Right kidney (tissue), 1 donor: ENCODE results near the gene NF2.

ENCODE experiments used
- DNase-seq: peaks from one replicate; pipeline ENCODE4 v3.0.0-alpha.2; 2016

Gene NF2

DNA sequence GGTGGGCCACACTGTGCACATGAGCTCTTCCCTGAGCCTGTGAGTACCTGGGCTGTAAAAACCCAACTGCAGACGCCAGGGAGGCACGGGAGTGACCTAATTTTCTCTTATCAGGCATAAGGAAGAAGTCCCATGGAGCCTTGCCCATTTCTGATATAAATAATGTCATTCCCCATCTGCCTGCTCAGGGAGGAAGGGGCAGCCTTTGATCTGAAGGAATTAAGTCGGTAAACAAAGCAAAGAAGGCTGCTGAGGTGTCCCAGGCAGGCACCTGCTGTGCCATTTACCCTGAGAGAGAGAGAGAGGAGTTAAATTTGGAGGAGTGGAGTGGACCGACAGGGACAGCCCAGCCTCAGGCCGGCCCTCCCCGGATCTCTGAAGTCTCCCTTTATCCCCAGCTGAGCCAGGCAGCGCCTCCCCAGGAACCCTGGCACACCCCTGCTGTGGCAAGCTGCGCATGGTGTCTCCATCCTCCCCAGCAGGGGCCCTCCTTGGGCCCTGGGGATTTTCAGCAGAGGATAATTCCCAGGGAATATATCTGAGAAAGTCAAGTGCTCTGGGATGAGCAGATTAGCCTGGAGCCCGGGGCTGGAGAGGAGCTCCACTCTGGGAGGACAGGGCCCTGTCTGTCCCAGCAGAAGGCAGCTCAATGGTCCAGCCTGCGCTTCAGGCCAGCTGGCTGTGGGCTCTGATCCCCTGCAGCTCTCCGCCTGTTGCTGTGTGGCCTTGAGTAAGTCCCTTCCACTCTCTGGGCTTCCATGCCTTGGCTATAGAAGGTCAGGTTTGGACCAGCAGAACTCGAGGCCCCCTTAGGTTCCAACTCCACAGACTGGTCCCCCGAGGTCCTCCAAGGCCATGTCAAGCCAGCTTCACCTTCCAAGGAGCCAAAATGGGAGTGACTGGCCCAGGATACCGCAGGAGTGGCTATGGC lies 98.8 kb downstream of the NF2 start:
- DNase-seq, result no peak

DNA sequence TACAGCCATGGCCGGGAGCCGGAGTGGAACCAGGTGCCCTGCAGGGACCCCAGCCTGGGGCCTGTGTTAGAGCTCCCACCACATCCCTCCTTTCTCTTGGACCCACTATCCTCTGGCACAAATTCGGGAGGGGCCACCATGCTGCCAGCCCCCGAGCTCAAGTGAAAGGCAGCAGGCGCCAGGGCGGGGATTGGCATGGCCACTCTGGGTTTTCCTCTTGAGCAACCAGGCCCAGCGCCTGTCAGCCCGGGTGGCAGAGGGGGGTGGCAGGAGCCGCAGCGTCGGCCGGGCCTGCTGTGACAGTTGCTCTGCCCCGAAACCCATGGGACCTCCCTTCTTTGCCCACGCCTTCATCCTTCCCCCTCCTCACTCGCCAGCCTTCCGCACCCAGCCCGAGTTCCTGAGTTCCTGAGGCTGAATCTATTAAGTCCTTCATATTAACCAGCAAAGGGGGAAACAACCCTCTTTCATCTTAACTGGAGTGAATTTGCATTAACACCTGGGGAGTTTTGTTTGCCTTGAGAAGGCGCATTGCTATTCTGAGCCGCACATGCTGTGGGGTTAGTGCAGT lies 99.6 kb downstream of the NF2 start:
- no peak for DNase-seq

DNA sequence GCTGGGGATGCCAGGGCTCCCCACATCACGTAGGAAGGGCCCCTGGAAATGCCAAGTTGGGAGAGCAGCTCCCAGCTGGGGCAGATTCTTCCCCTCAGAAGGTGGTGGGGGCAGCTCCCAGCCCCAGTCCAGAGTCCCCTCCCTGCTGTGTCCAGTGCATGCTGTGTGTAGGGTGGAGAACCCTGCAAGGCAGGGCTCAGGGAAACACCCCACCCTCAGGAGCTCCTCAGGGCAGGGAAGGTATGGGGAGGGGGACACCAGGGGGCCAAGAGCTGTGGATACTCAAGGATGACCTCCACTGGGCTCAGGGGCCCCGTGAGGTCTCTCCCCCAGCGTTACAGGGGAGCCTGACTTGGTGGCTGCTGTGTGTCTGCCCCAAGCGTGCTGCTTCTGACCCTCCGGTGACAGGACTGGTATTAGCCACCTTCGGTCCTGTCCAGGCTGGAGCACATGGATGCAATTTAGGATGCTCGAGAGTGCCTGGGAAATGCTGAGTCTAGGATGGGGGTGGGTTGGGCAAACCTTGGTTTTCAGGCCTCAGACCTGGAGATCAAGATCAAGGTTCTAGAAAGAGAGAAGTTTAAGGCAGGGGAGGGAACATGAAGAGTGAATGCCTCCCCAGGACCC lies 100.2 kb downstream of the NF2 start:
- DNase-seq, result no peak

DNA sequence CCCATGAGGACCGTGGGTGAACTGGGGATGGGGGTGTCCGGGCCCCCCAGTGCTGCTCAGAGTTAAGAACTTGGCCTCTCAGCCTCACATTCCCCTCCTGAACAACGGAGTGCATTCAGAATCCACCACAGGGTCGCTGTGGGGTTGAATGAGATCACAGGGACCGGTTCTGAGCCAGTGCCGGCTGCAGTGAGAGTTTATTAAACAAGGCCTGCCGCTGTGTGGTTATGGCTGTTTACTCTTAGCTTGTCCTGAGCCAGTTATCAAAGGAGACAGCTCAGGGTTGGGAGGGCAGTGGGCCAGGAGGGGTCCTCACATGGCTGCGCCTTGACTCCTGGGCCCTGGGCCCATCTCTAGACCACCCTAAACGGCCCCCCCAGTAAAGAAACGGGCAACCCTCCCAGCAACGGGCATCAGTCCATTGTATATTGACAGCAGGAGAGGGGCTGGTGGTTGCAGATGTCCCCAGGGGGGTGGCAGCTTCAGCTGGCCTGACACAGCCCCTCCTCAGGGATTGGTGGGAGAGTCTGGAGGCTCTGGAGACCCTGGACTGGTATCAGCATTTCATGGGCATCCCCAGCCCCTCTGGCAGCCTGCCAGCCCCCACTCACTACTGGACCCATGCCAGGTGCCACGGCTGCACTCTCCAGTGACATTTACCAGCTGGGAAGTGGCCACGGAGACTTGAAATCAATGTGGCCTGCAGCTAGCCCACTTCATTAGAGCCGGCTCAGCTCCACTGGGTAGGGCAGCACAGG lies 101.3 kb downstream of the NF2 start:
- peak; percentile 42 for DNase-seq

DNA sequence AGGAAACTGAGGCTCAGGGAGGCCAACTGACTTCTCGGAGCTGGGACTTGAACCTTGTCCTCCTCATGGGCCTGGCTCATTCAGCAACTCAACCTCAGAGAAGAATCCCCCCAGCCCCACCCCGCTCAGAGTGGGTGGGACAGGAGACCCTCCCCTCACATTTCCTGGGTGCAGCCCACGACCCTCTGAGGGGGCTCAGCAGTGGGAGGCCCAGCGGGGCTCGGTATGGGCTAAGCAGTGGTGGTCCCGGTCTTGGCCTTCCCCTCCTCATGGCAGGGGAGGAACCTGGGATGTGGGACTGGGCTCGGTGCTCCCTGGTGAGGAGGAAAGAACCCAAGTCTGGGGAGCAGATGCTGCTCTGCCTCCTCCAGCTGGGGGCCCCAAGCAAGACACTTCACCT lies 102.2 kb downstream of the NF2 start:
- DNase-seq, result no peak

DNA sequence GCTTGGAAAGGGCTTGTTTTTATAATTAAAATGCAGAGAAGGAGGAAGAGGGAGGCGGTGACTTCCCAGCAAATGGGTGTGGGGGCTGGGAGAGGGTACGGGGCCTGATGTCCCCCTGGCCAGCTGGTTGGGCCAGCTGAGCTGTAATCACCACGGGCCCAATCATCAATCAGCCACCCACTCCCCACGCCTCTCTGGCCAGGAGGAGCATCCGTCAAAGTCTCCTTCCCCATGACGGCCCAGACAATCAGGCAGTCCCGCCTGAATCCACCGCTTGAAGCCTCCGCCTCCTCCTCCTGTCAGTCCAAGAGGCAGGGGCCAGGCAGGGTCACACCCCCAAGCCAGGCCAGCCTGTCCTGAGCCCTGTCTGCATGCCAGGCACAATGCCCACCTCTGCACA lies 103.1 kb downstream of the NF2 start:
- no peak for DNase-seq

DNA sequence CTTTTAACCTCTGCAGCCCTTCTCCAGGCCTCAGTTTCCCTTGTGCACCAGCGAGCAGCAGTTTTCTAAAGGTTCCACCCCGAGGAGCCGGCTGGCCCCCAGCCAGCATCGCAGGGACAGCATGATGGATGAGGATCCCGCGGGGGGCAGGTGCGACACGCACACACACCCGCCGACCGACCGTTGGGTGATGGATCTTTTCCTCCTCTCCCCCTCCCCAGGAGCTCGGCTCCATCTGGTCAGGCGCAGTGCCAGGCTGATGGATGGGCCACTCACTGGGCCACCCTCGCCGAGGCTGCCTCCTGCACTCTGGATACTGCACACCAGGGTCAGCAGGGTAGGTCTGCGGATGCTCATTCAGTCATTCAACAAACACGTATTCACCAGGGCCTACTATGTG lies 103.6 kb downstream of the NF2 start:
- no peak for DNase-seq

DNA sequence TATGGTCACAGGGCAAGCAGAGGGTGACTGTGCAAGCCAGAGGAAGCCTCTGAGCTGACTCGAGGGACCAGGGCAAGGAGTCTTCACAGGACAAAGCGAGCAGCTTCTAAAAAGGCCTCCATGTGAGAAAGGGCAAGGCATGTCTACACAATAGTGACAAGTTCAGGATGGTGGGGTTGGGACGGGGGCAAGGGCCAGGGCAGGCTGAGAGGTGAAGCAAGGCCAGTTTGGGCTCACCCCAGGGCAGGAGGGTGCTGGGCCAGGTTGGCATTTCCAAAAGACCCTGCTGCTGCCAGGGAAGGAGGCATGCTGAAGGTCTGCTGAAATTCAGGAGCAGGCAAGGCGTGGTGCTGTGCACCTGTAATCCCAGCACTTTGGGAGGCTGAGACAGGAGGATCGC lies 104.0 kb downstream of the NF2 start:
- DNase-seq, result no peak

DNA sequence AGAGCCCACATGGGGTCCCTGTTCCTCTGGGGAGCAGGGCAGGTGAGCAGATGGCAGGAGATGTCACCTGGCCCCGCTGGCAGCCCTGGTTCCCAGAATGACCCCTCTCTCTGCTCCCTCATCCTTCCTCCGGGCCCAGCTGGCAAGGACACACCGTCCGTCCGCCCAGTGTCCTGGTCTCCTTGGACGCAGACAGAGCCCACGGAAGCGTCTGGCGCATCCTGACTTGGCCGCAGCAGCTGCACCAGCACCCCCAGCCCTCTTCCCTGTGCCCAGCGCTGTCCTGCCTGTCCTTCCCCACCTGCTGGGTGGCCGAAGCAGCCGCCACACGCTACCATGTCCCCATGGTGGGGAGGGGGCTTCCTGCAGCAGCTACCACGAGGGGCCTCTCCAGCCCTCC lies 106.8 kb downstream of the NF2 start:
- DNase-seq, result no peak

DNA sequence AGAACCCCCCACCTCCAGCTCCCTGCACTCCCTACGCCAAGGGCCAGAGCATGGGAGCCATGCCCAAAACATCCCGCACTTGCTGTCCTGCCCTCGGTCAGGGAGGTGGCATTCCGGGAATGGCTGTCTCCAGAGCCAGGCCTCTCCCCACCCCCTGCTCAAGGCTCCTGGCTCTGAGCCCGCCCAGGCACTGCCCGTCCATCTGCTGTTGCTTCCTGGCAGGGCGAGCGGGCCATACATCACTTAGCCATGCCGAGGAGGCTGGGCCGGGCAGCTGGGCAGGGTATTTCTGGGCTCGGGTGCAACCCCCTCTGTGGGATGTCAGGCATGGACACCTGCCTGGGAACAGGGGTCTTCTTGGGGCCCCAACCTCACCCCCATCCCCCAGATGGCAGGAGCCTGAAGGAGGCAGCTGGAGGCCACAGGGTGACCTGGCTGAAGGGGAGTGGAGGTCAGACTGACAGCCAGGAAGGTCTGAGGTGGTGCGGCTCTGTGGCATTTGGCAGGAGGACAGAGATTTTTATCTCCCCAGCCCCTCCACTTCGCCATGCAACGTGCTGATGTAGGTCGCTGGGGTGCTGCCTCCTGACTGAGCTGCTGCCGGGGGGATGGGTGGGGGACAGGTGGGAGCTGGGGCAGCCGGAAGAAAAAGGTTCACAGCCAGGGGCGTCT lies 107.6 kb downstream of the NF2 start:
- DNase-seq, result no peak

DNA sequence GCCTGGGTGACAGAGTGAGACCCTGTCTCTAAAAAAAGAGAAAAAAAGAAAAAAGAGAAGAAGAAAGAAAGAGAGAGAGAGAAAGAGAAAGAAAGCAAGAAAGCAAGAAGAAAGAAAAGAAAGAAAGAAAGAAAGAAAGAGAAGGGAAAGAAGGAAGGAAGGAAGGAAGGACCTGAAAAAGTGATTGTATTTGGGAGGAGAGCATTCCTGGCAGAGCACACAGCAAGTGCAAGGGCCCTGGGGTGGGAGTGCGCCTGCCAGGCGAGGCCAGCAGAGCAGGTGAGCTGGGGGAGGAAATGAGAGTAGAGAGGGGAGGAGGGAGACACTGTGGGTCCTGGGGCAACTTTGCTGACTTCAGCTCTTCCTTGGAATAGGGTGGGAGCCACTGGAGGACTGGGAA lies 108.7 kb downstream of the NF2 start:
- no peak for DNase-seq

DNA sequence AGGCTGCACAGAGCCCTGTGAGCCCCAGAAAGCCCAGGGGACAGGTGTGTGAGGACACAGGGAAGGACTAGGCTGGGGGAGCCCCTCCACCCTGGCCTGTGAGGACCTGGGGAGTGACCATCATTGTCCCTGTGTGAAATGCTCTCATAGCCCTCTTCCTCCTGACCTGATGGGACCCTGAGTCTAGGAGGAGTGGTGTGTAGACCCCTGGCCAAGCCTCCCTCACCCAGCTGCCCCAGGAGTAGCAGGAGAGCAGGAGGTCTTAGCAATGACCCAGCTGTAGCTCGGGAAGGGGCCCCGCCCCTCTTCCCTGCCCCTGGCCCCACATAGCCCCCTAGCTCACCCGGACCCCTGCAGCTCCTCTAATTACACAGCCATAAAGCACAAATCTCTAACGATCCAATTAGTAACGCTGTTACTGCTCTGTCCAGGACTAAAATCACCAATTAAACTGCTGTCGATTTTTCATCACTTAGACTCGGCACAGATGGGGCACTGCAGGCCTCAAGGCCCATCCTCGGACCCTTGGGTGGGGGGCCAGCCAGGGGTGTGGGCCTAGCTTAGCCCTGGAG lies 109.8 kb downstream of the NF2 start:
- no peak for DNase-seq

DNA sequence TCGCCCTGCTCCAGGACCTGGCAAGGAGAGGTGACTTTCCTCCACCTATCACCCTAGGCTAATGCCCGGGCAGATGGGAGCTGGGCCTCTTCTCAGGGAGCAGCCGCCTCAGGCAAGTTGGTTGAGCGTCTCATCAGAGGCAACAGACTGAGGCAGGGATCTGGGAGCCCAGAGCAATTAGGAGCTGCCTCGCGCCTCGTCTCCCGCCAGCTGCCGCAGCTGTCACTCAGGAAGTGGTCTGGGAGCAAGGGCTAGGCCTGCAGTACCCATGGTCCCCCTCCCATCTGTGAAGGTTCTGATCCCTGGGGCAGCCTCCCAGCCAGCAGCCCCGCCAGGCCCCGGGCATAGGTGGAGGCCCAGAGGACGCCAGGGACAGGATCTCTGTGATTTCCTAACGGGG lies 111.8 kb downstream of the NF2 start:
- DNase-seq, result no peak

DNA sequence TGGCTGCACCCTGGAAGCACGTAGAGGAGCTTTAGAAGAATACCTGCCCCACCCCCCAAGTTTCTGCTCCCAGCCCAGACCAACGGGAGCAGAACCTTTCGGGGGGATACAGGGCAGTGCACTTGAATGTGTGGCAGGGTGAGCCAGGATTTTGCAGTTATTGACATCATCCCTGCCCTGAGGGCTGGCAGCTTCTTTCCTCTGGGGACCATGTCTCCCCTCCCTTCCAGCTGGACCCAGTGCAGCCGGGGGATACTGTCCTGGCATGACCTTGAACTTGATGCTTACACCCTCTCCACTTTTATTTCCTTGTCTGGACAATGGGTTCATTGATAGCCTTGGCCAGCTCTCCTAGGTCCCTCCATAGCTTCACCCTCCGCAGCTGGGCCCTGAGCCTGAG lies 112.3 kb downstream of the NF2 start:
- no peak for DNase-seq

DNA sequence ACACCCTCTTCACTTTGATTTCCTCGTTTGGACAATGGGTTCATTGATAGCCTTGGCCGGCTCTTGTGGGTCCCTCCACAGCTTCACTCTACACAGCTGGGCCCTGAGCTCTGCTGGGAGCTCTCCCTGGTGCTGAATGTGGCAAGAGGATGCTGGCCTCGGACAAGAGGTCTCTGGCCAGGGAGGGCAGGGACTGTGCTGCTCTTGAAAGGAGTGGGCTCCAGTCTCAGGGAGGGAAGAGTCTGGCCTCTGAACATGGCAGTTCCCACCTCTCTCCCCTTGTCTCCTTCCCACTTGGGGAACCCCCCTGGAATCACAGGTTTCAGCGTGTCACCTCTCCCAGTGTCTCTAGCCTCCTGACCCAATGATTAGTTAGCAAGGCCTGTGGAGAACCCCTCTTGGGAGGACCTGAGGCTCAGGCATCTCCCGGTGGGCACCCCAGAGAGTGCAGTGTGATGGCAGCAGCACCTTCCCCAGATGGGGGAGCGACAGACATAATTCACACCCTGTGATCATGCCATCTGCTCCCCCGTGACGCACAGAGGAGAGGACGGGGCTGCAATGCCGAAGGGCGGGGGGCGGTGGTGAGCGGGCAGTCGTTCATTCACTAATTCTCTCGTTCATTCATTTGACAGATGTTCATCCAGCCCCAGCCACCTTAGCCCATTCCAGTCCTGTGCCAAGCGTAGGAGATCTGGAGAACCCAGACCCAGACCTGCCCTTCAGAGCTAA lies 113.5 kb downstream of the NF2 start:
- DNase-seq, result peak; percentile 63

DNA sequence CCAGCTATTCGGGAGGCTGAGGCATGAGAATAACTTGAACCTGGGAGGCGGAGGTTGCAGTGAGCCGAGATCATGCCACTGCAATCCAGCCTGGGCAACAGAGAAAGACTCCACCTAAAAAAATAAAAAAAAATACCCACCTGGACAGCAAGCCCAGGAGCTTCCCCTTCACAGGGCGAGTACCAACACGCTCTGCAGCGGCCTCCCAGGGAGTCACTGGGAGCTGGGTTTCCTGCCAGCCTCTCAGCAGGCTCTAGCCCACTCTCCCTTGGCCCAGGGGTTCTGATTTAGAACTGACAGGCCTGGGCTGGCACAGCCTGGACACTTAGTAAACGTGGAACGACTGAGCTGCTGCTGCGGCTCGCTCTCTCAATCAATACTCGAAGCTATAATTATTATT lies 114.4 kb downstream of the NF2 start:
- no peak for DNase-seq

DNA sequence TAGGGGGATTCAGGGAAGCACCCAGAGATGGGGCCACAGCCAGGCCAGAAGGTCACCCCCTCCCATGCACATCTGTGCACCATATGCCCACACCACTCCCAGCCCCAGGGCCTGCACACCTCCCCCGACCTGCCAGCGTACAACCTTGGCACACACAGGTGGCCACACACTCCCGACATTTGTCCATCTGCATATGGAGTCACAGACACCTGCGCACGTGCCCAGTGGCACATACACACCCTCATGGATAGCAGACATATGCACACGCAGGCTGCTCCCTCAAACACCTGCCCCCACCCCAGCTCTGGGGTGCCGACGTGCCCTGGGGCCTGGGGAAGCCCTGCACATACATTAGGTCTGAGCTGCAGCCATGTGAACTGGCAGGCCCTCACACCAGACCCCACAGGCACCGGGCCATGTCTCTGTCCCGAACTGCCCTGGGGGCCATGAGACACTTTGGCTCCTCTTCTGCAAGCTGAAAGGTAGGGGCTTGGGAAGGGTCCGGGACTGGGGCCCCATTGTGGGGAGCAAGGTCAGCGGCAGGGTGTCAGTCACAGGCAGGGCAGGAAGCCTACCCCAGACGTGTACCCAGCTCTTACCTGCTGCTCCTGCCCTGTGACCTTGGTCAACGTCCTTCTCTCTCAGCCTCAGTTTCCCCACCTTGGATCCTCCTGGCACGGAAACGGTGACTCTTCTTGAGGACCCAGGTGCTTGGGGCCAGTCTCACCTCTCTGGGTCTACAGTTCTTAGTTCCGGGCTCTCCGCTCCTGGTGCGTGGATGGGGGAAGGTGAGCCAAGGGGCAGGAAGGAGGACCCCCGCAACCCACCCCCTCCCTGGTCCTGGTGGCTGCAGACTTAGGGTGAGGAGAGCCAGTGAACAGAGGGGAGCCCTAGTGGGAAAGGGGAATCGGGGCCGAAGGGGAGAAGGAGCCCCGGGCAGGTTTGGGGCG lies 115.8 kb downstream of the NF2 start:
- no peak for DNase-seq

DNA sequence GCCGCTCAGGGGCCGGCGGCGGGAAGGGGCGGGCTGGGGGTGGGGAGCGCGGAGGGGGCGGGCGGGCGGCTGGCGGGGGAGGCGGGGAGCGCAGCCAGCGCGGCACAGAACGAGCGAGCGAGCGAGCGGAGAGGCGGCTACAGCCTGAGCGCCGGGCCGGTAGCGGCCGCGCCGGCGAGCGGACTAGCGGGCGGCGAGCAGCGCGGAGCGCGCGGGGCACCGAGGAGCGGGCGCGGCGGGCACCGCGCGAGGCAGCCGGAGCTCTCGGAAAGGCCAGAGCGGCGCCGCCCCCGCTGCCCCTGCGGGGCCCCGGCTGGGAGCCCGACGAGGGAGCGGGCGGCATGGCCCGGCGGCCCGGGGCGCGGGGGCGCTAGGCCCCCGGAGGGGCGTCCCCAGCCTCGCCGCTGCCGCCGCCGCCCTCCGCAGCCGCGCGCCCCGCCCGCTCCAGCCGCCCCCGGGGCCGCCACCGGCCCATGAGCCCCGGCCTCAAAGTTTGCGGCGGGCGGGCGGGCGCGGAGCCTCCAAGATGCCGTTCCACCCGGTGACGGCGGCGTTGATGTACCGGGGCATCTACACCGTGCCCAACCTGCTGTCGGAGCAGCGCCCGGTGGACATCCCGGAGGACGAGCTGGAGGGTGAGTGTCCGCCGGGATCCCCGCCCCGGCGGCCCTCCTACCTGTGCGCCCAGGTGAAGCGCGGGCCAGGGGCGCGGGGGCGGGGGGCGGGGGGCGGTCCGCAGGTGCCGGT lies 116.6 kb downstream of the NF2 start, which contains the start of gene CABP7:
Gene CABP7 (plus strand): TSS at position 105 of the 747 bp plus-strand sequence. CDS start 422 bp downstream, at position 527.
- no peak for DNase-seq

DNA sequence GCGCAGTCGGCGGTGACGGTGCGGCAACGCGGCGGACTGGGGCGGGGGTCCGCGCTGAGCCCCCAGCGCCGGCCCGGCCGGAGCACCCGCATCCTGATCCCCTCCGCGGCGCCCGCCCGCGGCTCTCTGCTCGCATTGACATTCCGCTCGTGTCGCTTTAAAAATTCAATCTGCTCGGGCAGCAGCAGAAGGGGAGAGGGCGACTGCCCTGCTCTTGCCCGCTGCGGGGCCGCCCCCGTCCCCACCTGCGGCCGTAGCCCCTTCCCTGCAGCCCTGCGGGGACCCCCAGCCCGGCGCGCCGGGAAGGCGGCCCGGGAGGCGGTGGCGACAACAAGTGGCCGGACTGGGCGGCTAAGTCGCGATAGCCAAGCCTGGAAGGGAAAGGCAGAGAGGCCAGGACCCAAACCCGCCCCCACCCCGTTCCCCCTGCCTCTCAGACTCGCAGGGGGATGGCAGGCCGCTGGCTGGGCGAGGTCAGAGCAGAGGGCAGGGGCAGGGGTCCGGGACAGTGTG lies 117.4 kb downstream of the NF2 start:
- DNase-seq, result no peak
